ENCODE measurements around the gene ARHGAP44.

Gene ARHGAP44

GRCh38 chr17:12998461-12998860 lies 209.2 kb downstream of the ARHGAP44 start:
- DNase-seq, result no peak

- DNase-seq, result no peak
Observed at GRCh38 chr17:12998874-12999273, 209.6 kb downstream of the ARHGAP44 start.

- DNase-seq, result no peak
Observed at GRCh38 chr17:13000561-13000960, 211.3 kb downstream of the ARHGAP44 start.

GRCh38 chr17:13001991-13002615 lies 212.8 kb downstream of the ARHGAP44 start:
- no peak for DNase-seq

GRCh38 chr17:13002761-13003453 lies 213.6 kb downstream of the ARHGAP44 start:
- DNase-seq, result peak; percentile 57 to 64

GRCh38 chr17:13003454-13003851 lies 214.2 kb downstream of the ARHGAP44 start:
- no peak for DNase-seq

- DNase-seq, result no peak
Observed at GRCh38 chr17:13003927-13004326, 214.6 kb downstream of the ARHGAP44 start.

- DNase-seq, result no peak
Observed at GRCh38 chr17:13004336-13004735, 215.0 kb downstream of the ARHGAP44 start.

- DNase-seq, result no peak
Observed at GRCh38 chr17:13005530-13005929, 216.2 kb downstream of the ARHGAP44 start.

GRCh38 chr17:13008461-13008860 lies 219.2 kb downstream of the ARHGAP44 start:
- DNase-seq, result no peak

GRCh38 chr17:13010959-13011358 lies 221.7 kb downstream of the ARHGAP44 start:
- DNase-seq, result no peak

- no peak for DNase-seq
Observed at GRCh38 chr17:13014801-13015200, 225.5 kb downstream of the ARHGAP44 start.

GRCh38 chr17:13016881-13017654 lies 227.8 kb downstream of the ARHGAP44 start:
- no peak for DNase-seq

GRCh38 chr17:13017655-13018459 lies 228.6 kb downstream of the ARHGAP44 start, which contains the start of gene ELAC2:
ELAC2 (minus strand) TSS chr17:13018027; CDS start chr17:13017947, 80 bp downstream.
- peak; percentile 96 to 97 for DNase-seq

GRCh38 chr17:13024016-13024415 lies 234.7 kb downstream of the ARHGAP44 start:
- no peak for DNase-seq

- DNase-seq, result peak; percentile 72 to 74
Observed at GRCh38 chr17:13024526-13025257, 235.4 kb downstream of the ARHGAP44 start.

- no peak for DNase-seq
Observed at GRCh38 chr17:13025258-13025627, 235.9 kb downstream of the ARHGAP44 start.

- DNase-seq, result no peak
Observed at GRCh38 chr17:13025687-13026086, 236.4 kb downstream of the ARHGAP44 start.

- no peak for DNase-seq
Observed at GRCh38 chr17:13027246-13027645, 237.9 kb downstream of the ARHGAP44 start.

GRCh38 chr17:13029340-13029739 lies 240.0 kb downstream of the ARHGAP44 start:
- no peak for DNase-seq

- no peak for DNase-seq
Observed at GRCh38 chr17:13030056-13030455, 240.8 kb downstream of the ARHGAP44 start.
